Myocyte (in vitro differentiated cells): ENCODE results near the gene RHOT2. TPM values are rescaled to one million over a fixed set of nuclear protein-coding genes. Genes with fewer than 3 reads are reported as not detected.

Experiments used
- DNase-seq: peaks from one replicate; pipeline ENCODE4 v3.0.0-alpha.2; 2012; ENCODE audit warnings: low read depth
- total RNA-seq: library from RNA; depleted of rRNA; stranded (reverse); fragments of >200 nt; gene quantifications from 2 replicates; pipeline ENCODE4 v1.2.3, GENCODE V29; 2014

RHOT2 gene
- total RNA-seq, 1 donor from 2014 or later: 73.9 TPM

GRCh38 chr16:632486-633335, 35.2 kb upstream of the RHOT2 start:
- no peak for DNase-seq

DNA sequence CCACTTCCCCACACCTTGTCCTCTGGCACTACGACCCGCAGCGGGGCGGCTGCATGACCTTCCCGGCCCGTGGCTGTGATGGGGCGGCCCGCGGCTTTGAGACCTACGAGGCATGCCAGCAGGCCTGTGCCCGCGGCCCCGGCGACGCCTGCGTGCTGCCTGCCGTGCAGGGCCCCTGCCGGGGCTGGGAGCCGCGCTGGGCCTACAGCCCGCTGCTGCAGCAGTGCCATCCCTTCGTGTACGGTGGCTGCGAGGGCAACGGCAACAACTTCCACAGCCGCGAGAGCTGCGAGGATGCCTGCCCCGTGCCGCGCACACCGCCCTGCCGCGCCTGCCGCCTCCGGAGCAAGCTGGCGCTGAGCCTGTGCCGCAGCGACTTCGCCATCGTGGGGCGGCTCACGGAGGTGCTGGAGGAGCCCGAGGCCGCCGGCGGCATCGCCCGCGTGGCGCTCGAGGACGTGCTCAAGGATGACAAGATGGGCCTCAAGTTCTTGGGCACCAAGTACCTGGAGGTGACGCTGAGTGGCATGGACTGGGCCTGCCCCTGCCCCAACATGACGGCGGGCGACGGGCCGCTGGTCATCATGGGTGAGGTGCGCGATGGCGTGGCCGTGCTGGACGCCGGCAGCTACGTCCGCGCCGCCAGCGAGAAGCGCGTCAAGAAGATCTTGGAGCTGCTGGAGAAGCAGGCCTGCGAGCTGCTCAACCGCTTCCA, 34.4 kb upstream of the RHOT2 start:
- no peak for DNase-seq

DNA sequence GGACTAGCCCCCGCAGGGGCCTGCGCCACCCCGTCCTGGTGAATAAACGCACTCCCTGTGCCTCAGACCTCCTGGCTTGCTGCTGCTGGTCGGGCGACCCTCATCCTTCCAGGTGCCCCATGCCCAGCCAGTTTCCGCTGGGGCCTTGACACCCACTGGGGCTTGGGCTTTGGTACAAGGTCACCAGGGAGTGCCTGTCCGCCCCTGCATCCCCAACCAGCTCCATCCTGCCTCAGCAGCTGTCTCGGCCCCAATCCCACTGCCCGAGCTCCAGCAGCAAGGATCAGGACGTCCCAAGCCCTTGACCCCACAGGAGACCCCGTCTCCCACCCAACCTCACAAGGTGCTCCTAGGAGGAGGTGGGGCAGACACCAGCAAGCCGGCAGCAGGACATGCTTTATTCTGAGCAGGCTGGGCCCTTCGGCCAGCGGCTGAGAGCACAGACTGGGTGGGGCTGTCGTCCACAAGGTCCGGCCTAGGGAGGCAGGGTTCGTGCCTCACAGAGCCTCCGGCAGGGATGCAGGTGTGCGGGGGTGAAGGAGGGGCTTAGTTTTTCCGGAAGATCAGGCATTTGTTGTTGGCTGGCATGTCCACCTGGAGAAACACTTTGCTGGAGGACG, 33.8 kb upstream of the RHOT2 start:
- no peak for DNase-seq

- DNase-seq: no peak
Measured at GRCh38 chr16:634996-635395, 32.9 kb upstream of the RHOT2 start.

GRCh38 chr16:635573-636205, 32.2 kb upstream of the RHOT2 start:
- no peak for DNase-seq

DNA sequence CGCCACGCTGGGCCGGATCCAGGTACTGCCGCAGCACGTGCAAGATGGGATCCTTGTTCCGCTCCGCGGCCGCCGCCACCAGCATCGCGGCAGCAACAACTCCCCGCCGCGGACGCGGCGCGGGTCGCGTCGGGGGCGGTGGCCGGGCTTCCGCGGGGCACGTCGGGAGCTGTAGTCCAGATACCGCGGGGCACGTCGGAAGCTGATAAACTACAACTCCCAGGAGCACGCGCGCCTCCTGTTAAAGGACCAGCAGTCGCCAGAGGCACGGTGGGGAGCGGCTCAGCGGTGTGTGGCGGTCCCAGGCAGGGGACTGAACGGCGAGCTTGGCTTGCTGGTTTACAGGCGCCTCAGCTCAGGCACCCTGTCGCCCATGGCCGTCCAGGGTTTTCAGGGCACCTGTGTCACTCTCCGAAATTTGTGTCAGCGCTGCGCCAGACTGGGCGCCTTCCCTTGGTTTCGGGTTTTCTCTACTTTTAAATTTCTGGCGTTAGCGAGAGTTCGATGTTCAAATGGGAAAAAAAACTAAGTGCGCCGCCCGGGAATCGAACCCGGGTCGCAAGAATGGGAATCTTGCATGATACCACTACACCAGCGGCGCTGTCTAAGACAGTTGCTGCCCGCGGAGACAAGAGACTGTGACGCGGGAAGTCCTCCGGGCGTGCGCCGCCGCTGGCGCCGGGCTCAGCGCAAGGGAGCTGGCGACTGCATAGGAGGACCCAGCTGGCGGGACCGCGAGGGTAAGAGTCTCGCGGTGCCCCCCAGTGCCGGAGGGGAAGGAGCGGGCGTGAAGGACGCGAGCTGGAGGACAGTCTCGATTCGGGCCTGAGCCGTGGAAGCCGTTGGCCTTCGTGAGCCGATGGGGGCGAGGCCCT, 31.5 kb upstream of the RHOT2 start, which contains the start of gene METTL26:
Gene METTL26 (minus strand): TSS at position 100 of the 875 bp plus-strand sequence. CDS start 15 bp downstream, at position 85.
- peak; percentile 95 for DNase-seq

- peak; percentile 89 for DNase-seq
Measured at GRCh38 chr16:637081-638018, 30.6 kb upstream of the RHOT2 start.

- no peak for DNase-seq
Measured at GRCh38 chr16:638034-638543, 29.8 kb upstream of the RHOT2 start.

GRCh38 chr16:638836-639235, 29.1 kb upstream of the RHOT2 start:
- DNase-seq: no peak

- DNase-seq: no peak
Measured at GRCh38 chr16:640614-641013, 27.3 kb upstream of the RHOT2 start.

- DNase-seq: peak; percentile 85
Measured at GRCh38 chr16:641326-642188, 26.4 kb upstream of the RHOT2 start, which contains the start of gene MCRIP2. Gene MCRIP2, plus strand, starts transcription at chr16:641828. Its CDS starts 164 bp downstream, at chr16:641992.

GRCh38 chr16:642189-643049, 25.5 kb upstream of the RHOT2 start:
- DNase-seq: peak; percentile 17

GRCh38 chr16:643050-643368, 24.9 kb upstream of the RHOT2 start:
- no peak for DNase-seq

DNA sequence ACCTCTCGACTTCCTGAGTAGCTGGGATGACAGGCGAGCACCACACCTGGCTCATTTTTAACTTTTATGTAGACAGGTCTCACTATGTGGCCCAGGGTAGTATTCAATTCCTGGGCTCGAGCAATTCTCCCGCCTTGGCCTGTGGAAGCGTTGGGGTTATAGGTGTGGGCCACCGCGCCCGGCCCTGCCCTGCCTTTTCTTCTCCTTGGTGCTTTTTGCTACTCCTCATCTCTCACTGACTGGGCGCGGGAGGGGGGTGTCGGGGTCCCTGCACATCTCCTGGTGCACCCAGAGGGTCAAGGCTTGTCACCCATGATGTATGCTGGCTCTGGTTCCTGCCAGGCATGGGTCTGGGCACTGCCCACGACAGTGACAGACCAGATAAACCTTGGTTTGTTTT, 23.4 kb upstream of the RHOT2 start:
- DNase-seq: no peak

GRCh38 chr16:645852-646678, 21.9 kb upstream of the RHOT2 start:
- no peak for DNase-seq

GRCh38 chr16:646679-647172, 21.2 kb upstream of the RHOT2 start:
- no peak for DNase-seq
